ENCODE measurements around the gene TLE3. TPM values are rescaled to one million over a fixed set of nuclear protein-coding genes. Genes with fewer than 3 reads are reported as not detected.
A peak's percentile ranks its signal among the peaks of the same experiment; 100 is the strongest.

TLE3 gene
- total and polyA plus RNA-seq, 10 donors: 23.7 to 141 (median 104) TPM

DNA sequence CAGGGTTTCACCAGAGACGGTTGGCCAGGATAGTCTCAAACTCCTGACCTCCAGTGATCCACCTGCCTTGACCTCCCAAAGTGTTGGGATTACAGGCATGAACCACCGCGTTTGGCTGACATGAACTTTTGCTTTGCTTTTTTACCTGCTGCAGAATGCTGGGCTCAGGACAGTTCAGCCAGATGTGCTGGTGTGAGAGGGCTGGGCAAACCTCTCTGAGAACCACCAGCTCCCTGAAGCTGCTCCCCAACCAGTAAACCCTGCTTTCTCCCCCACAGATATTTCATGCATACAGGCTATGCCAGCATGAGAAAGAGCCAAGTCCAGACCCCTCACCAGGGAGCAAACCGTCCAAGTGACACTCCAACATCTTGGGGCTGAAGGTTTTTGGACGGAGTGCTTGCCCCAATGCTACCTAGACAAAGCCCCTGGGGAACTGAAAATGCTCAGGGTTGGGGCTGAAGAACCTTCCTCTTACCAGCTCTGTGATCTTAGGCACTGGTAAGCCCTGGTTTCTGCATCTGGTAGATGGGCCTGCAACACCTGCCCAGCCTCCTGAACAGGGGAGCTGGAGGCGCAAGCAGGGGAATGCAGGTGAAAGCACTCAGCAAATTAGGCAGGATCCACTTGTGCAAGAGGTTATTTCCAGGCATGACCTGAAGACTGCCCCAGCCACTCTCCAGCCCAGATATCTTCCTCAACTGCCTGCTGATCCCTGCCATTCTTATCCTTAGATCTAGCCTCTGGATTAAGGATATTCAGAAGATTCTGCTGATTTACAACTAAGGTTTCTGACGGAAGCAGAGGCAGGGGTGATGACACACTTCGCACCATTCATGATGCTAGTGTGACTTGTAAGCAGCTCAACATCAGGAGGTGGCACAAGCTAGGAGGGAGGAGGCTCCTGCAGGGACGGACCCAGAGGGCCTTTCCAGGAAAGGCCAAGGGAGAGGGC lies 78.8 kb downstream of the TLE3 start:
- DNase-seq: peak; percentile 41
- WGBS, 5 donors: 81 to 90% (median 83%) methylated on average over 8 to 9 of the region's 9 CpGs
- TF ChIP-seq POLR2A (IDR thresholded peaks at IDR 0.05) (no peak), POLR2AphosphoS5 (IDR thresholded peaks at IDR 0.05) (no peak)
- TF ChIP-seq, protein P1, sequence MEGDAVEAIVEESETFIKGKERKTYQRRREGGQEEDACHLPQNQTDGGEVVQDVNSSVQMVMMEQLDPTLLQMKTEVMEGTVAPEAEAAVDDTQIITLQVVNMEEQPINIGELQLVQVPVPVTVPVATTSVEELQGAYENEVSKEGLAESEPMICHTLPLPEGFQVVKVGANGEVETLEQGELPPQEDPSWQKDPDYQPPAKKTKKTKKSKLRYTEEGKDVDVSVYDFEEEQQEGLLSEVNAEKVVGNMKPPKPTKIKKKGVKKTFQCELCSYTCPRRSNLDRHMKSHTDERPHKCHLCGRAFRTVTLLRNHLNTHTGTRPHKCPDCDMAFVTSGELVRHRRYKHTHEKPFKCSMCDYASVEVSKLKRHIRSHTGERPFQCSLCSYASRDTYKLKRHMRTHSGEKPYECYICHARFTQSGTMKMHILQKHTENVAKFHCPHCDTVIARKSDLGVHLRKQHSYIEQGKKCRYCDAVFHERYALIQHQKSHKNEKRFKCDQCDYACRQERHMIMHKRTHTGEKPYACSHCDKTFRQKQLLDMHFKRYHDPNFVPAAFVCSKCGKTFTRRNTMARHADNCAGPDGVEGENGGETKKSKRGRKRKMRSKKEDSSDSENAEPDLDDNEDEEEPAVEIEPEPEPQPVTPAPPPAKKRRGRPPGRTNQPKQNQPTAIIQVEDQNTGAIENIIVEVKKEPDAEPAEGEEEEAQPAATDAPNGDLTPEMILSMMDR (IDR thresholded peaks at IDR 0.05 in 8 of 11, conservative IDR thresholded peaks at IDR 0.05 in 3 of 11): no peak
- intact Hi-C loops (cut with DNase I; ENCODE audit: low total_unique reads): no loop called here
- Histone ChIP-seq H3K9me3 (peaks cover 0 to 5% (median 0%) of the 10 kb centered on the region in 8 donors), H3K27me3 (replicated peaks in 1 of 7) (peaks cover 0 to 15% (median 0%) of the 10 kb centered on the region in 7 donors), H3K36me3 (no peaks in the 10 kb centered on the region), H3K4me3 (no peak overlapping the region), H3K4me1 (peaks cover 8 to 70% (median 51%) of the 10 kb centered on the region in 6 donors), H3K27ac (peak overlapping the region in 3 of 8 donors; percentile 41 to 79 (median 50))

DNA sequence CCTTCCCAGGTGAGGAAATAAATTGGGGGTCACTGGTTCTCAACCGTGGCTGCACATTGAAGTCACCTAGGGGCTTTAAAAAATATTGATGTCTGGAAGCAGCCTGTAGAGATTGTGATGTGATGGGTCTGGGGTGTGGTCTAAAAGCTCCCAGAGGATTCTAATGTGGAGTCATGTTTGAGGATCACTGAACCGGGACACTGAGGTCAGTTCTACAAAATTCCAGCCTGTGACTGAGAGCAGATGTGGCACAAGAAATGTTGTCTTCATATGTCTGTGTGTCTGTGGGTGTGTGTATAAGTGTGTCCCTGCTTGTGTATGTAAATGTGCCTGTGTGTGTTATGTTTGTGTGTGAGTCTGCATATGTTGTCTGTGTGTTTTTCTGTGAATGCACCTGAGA lies 79.9 kb downstream of the TLE3 start:
- WGBS, 5 donors: 90 to 97% (median 92%) methylated on average over 2 of the region's 2 CpGs
- Histone ChIP-seq H3K36me3 (no peaks in the 10 kb centered on the region), H3K9me3 (peaks cover 0 to 5% (median 0%) of the 10 kb centered on the region in 8 donors), H3K27me3 (replicated peaks in 1 of 7) (peaks cover 0 to 12% (median 0%) of the 10 kb centered on the region in 7 donors), H3K4me1 (peaks cover 3 to 62% (median 41%) of the 10 kb centered on the region in 6 donors), H3K4me3 (no peak overlapping the region), H3K27ac (peak overlapping the region in 4 of 8 donors; percentile 64 to 81 (median 80))
- TF ChIP-seq, protein P1 (IDR thresholded peaks at IDR 0.05 in 8 of 11, conservative IDR thresholded peaks at IDR 0.05 in 3 of 11): no peak
- TF ChIP-seq POLR2AphosphoS5 (IDR thresholded peaks at IDR 0.05): no peak
- TF ChIP-seq POLR2A (IDR thresholded peaks at IDR 0.05): no peak
- peak; percentile 19 for DNase-seq
- intact Hi-C loops (cut with DNase I; ENCODE audit: low total_unique reads): no loop called here

DNA sequence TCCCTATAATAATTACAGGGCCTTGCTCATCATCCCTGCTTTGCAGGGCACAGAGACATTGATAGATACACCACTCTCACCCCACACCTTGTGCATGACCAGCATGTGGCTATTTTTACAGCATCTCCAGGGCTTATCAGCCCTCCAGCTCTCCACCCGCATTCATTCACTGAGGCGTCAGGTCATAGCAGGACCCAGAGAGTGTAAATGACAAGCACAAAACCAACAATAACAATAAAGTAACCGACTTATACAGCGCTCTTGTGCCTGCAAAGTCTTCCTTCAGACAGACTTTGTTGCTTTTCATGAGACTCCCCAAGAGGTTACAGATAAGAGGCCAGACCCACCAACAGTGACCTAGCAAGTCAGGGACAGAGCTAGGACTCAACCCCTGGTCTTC lies 80.7 kb downstream of the TLE3 start:
- intact Hi-C loops (cut with DNase I; ENCODE audit: low total_unique reads): no loop called here
- no peak for TF ChIP-seq POLR2A (IDR thresholded peaks at IDR 0.05)
- no peak for TF ChIP-seq POLR2AphosphoS5 (IDR thresholded peaks at IDR 0.05)
- TF ChIP-seq, protein P1 (IDR thresholded peaks at IDR 0.05 in 8 of 11, conservative IDR thresholded peaks at IDR 0.05 in 3 of 11): no peak
- peak; percentile 29 for DNase-seq

DNA sequence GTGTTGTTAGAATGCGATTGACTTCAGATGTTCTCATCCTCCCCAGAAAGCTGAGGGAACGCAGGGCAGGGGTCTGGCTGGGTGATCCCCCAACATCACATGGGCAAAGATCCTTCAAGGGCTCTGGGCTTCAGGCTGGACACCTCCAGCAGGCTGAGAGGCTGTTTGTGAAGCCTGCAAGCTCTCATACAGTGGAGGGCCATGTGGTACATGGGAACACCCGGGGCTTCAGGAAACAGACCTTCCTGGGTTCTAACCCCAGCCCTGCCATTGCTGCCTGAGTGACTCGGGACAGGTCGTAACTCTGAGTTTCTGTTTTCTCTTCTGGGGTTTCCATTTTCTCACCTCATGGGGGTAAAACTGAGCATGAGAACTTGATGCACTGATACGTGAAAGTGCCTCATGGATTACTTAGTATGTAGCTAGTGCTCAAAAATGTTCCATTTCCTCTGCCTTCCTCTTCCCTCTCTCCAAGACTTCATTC lies 81.2 kb downstream of the TLE3 start:
- Histone ChIP-seq H3K36me3 (no peaks in the 10 kb centered on the region), H3K4me1 (peaks cover 3 to 58% (median 38%) of the 10 kb centered on the region in 6 donors), H3K4me3 (no peak overlapping the region), H3K9me3 (peaks cover 0 to 5% (median 0%) of the 10 kb centered on the region in 8 donors), H3K27me3 (replicated peaks in 1 of 7) (peaks cover 0 to 8% (median 0%) of the 10 kb centered on the region in 7 donors), H3K27ac (peak overlapping the region in 5 of 8 donors; percentile 51 to 81 (median 79))
- WGBS, 5 donors: 41 to 55% (median 46%) methylated on average over 6 of the region's 6 CpGs
- DNase-seq: peak; percentile 76
- TF ChIP-seq POLR2AphosphoS5 (IDR thresholded peaks at IDR 0.05): peak in 1 of 3 donors; percentile 13
- TF ChIP-seq, protein P1 (IDR thresholded peaks at IDR 0.05 in 8 of 11, conservative IDR thresholded peaks at IDR 0.05 in 3 of 11): no peak
- intact Hi-C loops (cut with DNase I; ENCODE audit: low total_unique reads): no loop called here

More for the DNA sequence above, 80.7 kb downstream of the TLE3 start:
- peak overlapping the region in 5 of 8 donors; percentile 51 to 81 (median 79) for H3K27ac ChIP-seq
- H3K4me1 ChIP-seq: peaks cover 3 to 58% (median 38%) of the 10 kb centered on the region in 6 donors
- H3K4me3 ChIP-seq: no peak overlapping the region
- H3K27me3 ChIP-seq (replicated peaks in 1 of 7): peaks cover 0 to 8% (median 0%) of the 10 kb centered on the region in 7 donors
- H3K36me3 ChIP-seq: no peaks in the 10 kb centered on the region
- WGBS, 5 donors: 85 to 96% (median 93%) methylated on average over 4 of the region's 4 CpGs
- H3K9me3 ChIP-seq: peaks cover 0 to 5% (median 0%) of the 10 kb centered on the region in 8 donors

Measured in spleen (tissue), 11 donors.